Trophoblast cell (in vitro differentiated cells and primary cell): Measurements from ENCODE around the gene PCNX1. TPM values are rescaled to one million over a fixed set of nuclear protein-coding genes. Genes with fewer than 3 reads are reported as not detected.
"Not testable (repeated sequence)": the region's sequence is repeated elsewhere in the genome, so short reads cannot be mapped to it uniquely, and the experiment has no call there.

Experiments
- DNase-seq, 2 donors: peaks; one replicate each; pipeline ENCODE4 v3.0.0-alpha.2; 2016
- H2AFZ ChIP-seq: 2 replicates; pipeline ENCODE4 v1.6.1; 2013; ENCODE audit warnings: low read length, moderate library complexity, mild to moderate bottlenecking; ENCODE audit not compliant: insufficient read depth, poor library complexity
- H2AK5ac ChIP-seq: 2 replicates; pipeline ENCODE4 v1.6.1; 2013; ENCODE audit warnings: mild to moderate bottlenecking, low read length
- H2BK120ac ChIP-seq: 2 replicates; pipeline ENCODE4 v1.6.1; 2013; ENCODE audit warnings: low read length, mild to moderate bottlenecking, moderate library complexity; ENCODE audit not compliant: insufficient read depth, poor library complexity
- H2BK12ac ChIP-seq: 2 replicates; pipeline ENCODE4 v1.6.1; 2013; ENCODE audit warnings: mild to moderate bottlenecking, low read length, moderate library complexity
- H2BK5ac ChIP-seq: 2 replicates; pipeline ENCODE4 v1.6.1; 2013; ENCODE audit warnings: low read length, low read depth, moderate library complexity, mild to moderate bottlenecking; ENCODE audit not compliant: poor library complexity
- H3K14ac ChIP-seq: 2 replicates; pipeline ENCODE4 v1.6.1; 2013; ENCODE audit warnings: mild to moderate bottlenecking, low read length
- H3K18ac ChIP-seq: 2 replicates; pipeline ENCODE4 v1.6.1; 2013; ENCODE audit warnings: mild to moderate bottlenecking, low read length
- H3K23ac ChIP-seq: 2 replicates; pipeline ENCODE4 v1.6.1; 2013; ENCODE audit warnings: low read length
- H3K27ac ChIP-seq: 2 replicates; pipeline ENCODE4 v1.5.1; 2013; ENCODE audit warnings: low read depth, mild to moderate bottlenecking, inconsistent platforms, low read length, moderate library complexity
- H3K27me3 ChIP-seq: 2 replicates; pipeline ENCODE4 v1.6.1; 2013; ENCODE audit warnings: inconsistent platforms, mild to moderate bottlenecking, low read length, moderate library complexity; ENCODE audit not compliant: insufficient read depth
- H3K36me3 ChIP-seq, 2 experiments: 1 replicate in 1 of 2; 2 replicates in 1 of 2; pipeline ENCODE4 v1.6.1; 2013; ENCODE audit warnings: low read length in 2 of 2, mild to moderate bottlenecking in 2 of 2, moderate library complexity in 1 of 2; ENCODE audit not compliant: insufficient read depth in 2 of 2, control insufficient read depth in 1 of 2
- H3K4ac ChIP-seq: 2 replicates; pipeline ENCODE4 v1.6.1; 2013; ENCODE audit warnings: low read depth, mild to moderate bottlenecking, low read length, moderate library complexity
- H3K4me1 ChIP-seq, 2 experiments: 1 replicate in 1 of 2; 2 replicates in 1 of 2; pipeline ENCODE4 v1.6.1; 2013; ENCODE audit warnings: low read length in 2 of 2, mild to moderate bottlenecking in 2 of 2, moderate library complexity in 1 of 2; ENCODE audit not compliant: insufficient read depth in 2 of 2, control insufficient read depth in 1 of 2
- H3K4me2 ChIP-seq: 2 replicates; pipeline ENCODE4 v1.6.1; 2013; ENCODE audit warnings: inconsistent platforms, mild to moderate bottlenecking, low read length, moderate library complexity
- H3K4me3 ChIP-seq: 2 replicates; pipeline ENCODE4 v1.5.1; 2013; ENCODE audit warnings: mild to moderate bottlenecking, low read depth, low read length, inconsistent platforms
- H3K79me1 ChIP-seq: one replicate; pipeline ENCODE4 v1.6.1; 2013; ENCODE audit warnings: low read length
- H3K79me2 ChIP-seq: 2 replicates; pipeline ENCODE4 v1.6.1; 2013; ENCODE audit warnings: low read length, mild to moderate bottlenecking; ENCODE audit not compliant: control insufficient read depth, insufficient read depth, poor library complexity
- H3K9ac ChIP-seq: 2 replicates; pipeline ENCODE4 v1.6.1; 2013; ENCODE audit warnings: mild to moderate bottlenecking, low read length
- H3K9me3 ChIP-seq: 2 replicates; pipeline ENCODE4 v1.6.1; 2013; ENCODE audit warnings: low read depth, mild to moderate bottlenecking, control low read depth, inconsistent platforms, low read length; ENCODE audit not compliant: insufficient read depth
- H4K12ac ChIP-seq: 2 replicates; pipeline ENCODE4 v1.6.1; 2013; ENCODE audit warnings: low read depth, mild to moderate bottlenecking, low read length, moderate library complexity
- H4K8ac ChIP-seq: 2 replicates; pipeline ENCODE4 v1.6.1; 2013; ENCODE audit warnings: low read depth, mild to moderate bottlenecking, low read length, moderate library complexity
- H4K91ac ChIP-seq: one replicate; pipeline ENCODE4 v1.6.1; 2013; ENCODE audit warnings: low read depth, mild to moderate bottlenecking, low read length, moderate library complexity
- WGBS: extraction: QIAGEN DNeasy Blood & Tissue Kit; methylation state at CpG from one replicate; pipeline ENCODE4 v1.1.7; 2013; ENCODE audit warnings: missing lambda C conversion rate; ENCODE audit not compliant: insufficient read length, insufficient coverage; ENCODE audit errors: extremely low coverage; 5-methylcytosine and 5-hydroxymethylcytosine counted together
- polyA plus RNA-seq: library from polyadenylated mRNA; stranded (reverse); fragments of 200-250 nt; gene quantifications from 2 replicates; pipeline ENCODE4 v1.2.3, GENCODE V29; 2013

Gene PCNX1
- polyA plus RNA-seq: 27.8 and 29.2 TPM in 2 replicates

DNA sequence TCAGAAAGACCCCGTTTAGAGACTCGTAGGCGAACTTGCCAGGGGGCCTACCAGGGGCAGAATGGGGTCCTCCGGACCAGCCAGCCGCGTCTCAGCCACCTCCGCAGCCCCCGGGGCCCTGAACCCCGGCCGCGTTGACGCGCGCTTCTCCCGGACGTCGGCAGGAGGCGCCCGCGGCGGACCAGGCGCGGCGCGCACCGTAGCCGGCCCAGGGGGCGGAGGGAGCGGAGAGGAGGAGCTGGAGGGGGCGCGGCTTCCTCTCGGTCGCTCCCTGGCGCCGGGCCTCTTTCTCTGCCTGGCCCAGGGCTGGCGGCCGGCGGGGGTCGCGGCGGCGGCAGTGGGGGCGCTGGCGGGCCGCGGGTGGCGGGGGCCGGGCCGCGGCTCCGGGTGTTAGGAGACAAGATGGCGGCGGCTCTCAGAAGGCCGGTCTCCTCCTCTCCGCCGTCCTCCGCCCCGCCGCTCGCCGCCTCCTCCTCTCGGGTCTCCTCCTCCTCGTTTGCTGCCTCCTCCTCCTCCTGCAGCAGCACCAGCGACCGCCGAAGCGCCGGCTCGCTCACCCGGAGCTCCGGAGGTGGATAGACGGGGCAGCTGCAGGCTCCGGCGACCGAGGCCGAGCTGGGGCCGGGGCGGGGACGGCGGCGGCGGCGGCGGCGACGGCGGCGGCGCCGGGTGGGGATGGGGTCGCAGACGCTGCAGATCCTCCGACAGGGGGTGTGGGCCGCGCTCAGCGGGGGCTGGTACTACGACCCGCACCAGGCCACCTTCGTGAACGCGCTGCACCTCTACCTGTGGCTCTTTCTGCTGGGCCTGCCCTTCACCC, at the start of gene PCNX1:
PCNX1 (plus strand) TSS at position 284 of the 820 bp plus-strand sequence; CDS start at position 676, 392 bp downstream.
- DNase-seq: peak; percentile 83 to 85
- no CpG with 5 or more reads among the region's 101 CpGs for WGBS
- peak within 1 kb of the TSS; percentile 73 for H2BK120ac ChIP-seq

DNA sequence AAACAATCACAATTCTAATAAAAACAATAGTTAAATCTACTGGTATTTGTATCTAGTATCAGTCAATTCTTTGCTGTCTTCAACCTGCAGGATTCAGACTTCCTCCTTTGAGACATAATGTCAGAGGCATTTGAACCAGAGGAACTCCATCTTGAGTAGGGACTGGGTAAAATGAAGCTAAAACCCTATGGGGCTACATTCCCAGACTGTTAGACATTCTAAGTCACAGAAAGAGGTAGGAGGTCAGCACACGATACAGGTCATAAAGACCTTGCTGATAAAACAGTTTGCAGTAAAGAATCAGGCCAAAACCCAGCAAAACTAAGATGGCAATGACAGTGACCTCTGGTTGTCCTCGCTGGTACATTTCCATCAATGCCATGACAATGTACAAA, 49.8 kb upstream of the PCNX1 start:
- Histone ChIP-seq H3K18ac (no peak overlapping the region), H3K4ac (no peak overlapping the region), H4K91ac (no peak overlapping the region), H4K8ac (no peak overlapping the region), H2BK120ac (no peak overlapping the region), H4K12ac (no peak overlapping the region), H3K4me1 (peaks cover 0 to 3% of the 10 kb centered on the region in 2 experiments), H2AK5ac (no peak overlapping the region), H2BK12ac (no peak overlapping the region), H3K4me2 (no peak overlapping the region), H3K9ac (no peak overlapping the region), H3K4me3 (no peak overlapping the region), H3K14ac (no peak overlapping the region), H3K27ac (no peak overlapping the region), H3K79me1 (no peaks in the 10 kb centered on the region), H2BK5ac (no peak overlapping the region), H3K9me3 (no peaks in the 10 kb centered on the region), H3K36me3 (no peaks in the 10 kb centered on the region), H3K23ac (no peak overlapping the region), H2AFZ (no peak overlapping the region), H3K27me3 (no peaks in the 10 kb centered on the region), H3K79me2 (no peaks in the 10 kb centered on the region)
- no CpG with 5 or more reads among the region's 2 CpGs for WGBS
- DNase-seq: peak; percentile 67 to 86

More for the DNA sequence above, at the start of gene PCNX1:
- H3K79me2 ChIP-seq: peaks cover 16% of the 10 kb centered on the region
- peak within 1 kb of the TSS; percentile 96 for H3K27ac ChIP-seq
- H3K79me1 ChIP-seq: peaks cover 17% of the 10 kb centered on the region
- H3K18ac ChIP-seq: peak within 1 kb of the TSS; percentile 99
- H3K4me2 ChIP-seq: peak within 1 kb of the TSS; percentile 80
- peaks cover 5 to 6% of the 10 kb centered on the region in 2 experiments for H3K4me1 ChIP-seq
- H3K23ac ChIP-seq: no peak within 1 kb of the TSS
- H3K9me3 ChIP-seq: no peaks in the 10 kb centered on the region
- peak within 1 kb of the TSS; percentile 81 for H4K91ac ChIP-seq
- peak within 1 kb of the TSS; percentile 94 for H2BK5ac ChIP-seq
- H4K8ac ChIP-seq: peak within 1 kb of the TSS; percentile 89
- peak within 1 kb of the TSS; percentile 97 for H3K4me3 ChIP-seq
- H3K4ac ChIP-seq: peak within 1 kb of the TSS; percentile 96
- peak within 1 kb of the TSS; percentile 37 for H2BK12ac ChIP-seq
- H4K12ac ChIP-seq: peak within 1 kb of the TSS; percentile 65
- peak within 1 kb of the TSS; percentile 41 for H2AFZ ChIP-seq
- peak within 1 kb of the TSS; percentile 98 for H3K14ac ChIP-seq
- no peaks in the 10 kb centered on the region for H3K27me3 ChIP-seq
- H2AK5ac ChIP-seq: peak within 1 kb of the TSS; percentile 79
- peak within 1 kb of the TSS; percentile 98 for H3K9ac ChIP-seq
- H3K36me3 ChIP-seq: no peaks in the 10 kb centered on the region

DNA sequence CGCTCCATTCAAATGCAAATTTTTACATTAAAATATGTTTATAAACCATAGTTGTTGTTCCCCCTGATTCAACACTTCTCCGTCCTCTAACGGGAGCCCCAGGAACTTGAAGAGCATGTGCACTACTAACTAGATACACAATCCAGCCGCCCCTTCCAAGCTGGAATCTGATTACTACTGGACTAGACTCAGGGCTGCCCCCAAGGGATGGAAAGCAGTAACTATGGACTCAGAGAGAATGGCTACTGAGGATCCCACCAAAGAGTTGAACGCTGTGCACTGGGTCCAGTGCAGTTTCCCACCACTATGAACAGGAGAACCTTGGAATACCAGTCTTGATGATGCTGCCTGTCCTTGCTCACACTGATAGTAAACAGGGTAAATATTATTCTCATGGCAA, 48.6 kb upstream of the PCNX1 start:
- Histone ChIP-seq H3K4me2 (no peak overlapping the region), H3K14ac (no peak overlapping the region), H3K18ac (no peak overlapping the region), H3K4me1 (peaks cover 0 to 3% of the 10 kb centered on the region in 2 experiments), H3K79me2 (no peaks in the 10 kb centered on the region), H4K8ac (no peak overlapping the region), H3K9me3 (no peaks in the 10 kb centered on the region), H4K12ac (no peak overlapping the region), H3K79me1 (no peaks in the 10 kb centered on the region), H2BK5ac (no peak overlapping the region), H3K23ac (no peak overlapping the region), H3K36me3 (no peaks in the 10 kb centered on the region), H2AFZ (no peak overlapping the region), H3K4ac (no peak overlapping the region), H2AK5ac (no peak overlapping the region), H2BK120ac (no peak overlapping the region), H2BK12ac (no peak overlapping the region), H4K91ac (no peak overlapping the region), H3K27ac (no peak overlapping the region), H3K9ac (no peak overlapping the region), H3K27me3 (no peaks in the 10 kb centered on the region), H3K4me3 (no peak overlapping the region)
- no peak for DNase-seq
- no CpG with 5 or more reads among the region's 5 CpGs for WGBS

DNA sequence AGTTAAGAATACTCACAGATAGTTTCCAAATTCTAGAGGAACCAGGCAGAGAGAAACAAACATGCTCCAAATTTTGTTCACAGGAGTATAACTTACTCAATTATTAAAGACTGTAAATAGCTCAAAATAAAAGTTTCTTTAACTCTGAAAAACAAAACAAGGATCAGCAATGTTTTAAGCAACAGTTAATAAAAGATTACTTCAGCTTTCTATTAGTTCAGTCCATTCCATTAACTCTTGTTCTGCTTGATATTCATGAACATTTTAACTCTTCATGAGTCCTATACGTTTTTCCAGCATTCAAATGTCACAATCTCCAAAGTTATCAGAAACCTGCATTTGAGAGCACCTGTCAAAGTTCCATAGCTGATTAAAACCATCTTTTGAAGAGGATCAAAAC, 40.3 kb upstream of the PCNX1 start:
- H3K9me3 ChIP-seq, H4K12ac ChIP-seq, H4K91ac ChIP-seq, H2AFZ ChIP-seq, DNase-seq, H2BK12ac ChIP-seq, H3K4me3 ChIP-seq, H3K27ac ChIP-seq, H3K36me3 ChIP-seq, H3K4ac ChIP-seq, H3K27me3 ChIP-seq, H3K18ac ChIP-seq, H2AK5ac ChIP-seq, H3K4me1 ChIP-seq, H2BK5ac ChIP-seq, H3K79me2 ChIP-seq, H3K14ac ChIP-seq, H2BK120ac ChIP-seq, H3K23ac ChIP-seq, H4K8ac ChIP-seq, H3K9ac ChIP-seq, H3K79me1 ChIP-seq, H3K4me2 ChIP-seq: not testable (repeated sequence)
- WGBS: no CpG with 5 or more reads among the region's 1 CpG
